GM23338 (cell line): Measurements from ENCODE around the gene BCAP31. TPM values are rescaled to one million over a fixed set of nuclear protein-coding genes. Genes with fewer than 3 reads are reported as not detected.

ENCODE experiments used
- ATAC-seq: fragments of 200-7000 bp; cut with Tn5 transposase; 3 replicates; pipeline ENCODE4 v1.9.1; 2020
- DNase-seq: peaks from one replicate; pipeline ENCODE4 v3.0.0-alpha.2; 2015; ENCODE audit warnings: low spot score
- H2AFZ ChIP-seq: fragments of 200-600 bp; sonication (generic); 2 replicates; pipeline ENCODE4 v1.8.0; 2016; ENCODE audit warnings: antibody characterized with exemption, mild to moderate bottlenecking, moderate library complexity
- H3F3A ChIP-seq: fragments of 200-600 bp; sonication (generic); replicated peaks from 2 replicates; pipeline ENCODE4 v1.8.0; 2017; ENCODE audit warnings: antibody characterized with exemption, mixed run types, low read depth
- H3K27ac ChIP-seq: fragments of 200-600 bp; sonication (generic); 2 replicates; pipeline ENCODE4 v1.6.1; 2016; ENCODE audit warnings: low read depth
- H3K27me3 ChIP-seq: fragments of 200-600 bp; sonication (generic); 2 replicates; pipeline ENCODE4 v1.8.0; 2016; ENCODE audit warnings: mild to moderate bottlenecking, mixed run types, moderate library complexity; ENCODE audit not compliant: insufficient read depth
- H3K36me3 ChIP-seq: fragments of 200-600 bp; sonication (generic); 2 replicates; pipeline ENCODE4 v1.8.0; 2016; ENCODE audit warnings: mild to moderate bottlenecking; ENCODE audit not compliant: insufficient read depth
- H3K4me1 ChIP-seq: fragments of 200-600 bp; sonication (generic); 2 replicates; pipeline ENCODE4 v1.8.0; 2016; ENCODE audit warnings: mild to moderate bottlenecking, moderate library complexity; ENCODE audit not compliant: insufficient read depth
- H3K4me2 ChIP-seq: fragments of 200-600 bp; sonication (generic); 2 replicates; pipeline ENCODE4 v1.7.1; 2017; ENCODE audit warnings: mixed run types
- H3K4me3 ChIP-seq: fragments of 200-600 bp; sonication (generic); 2 replicates; pipeline ENCODE4 v1.6.1; 2016; ENCODE audit warnings: mixed run types
- H3K79me2 ChIP-seq: fragments of 200-600 bp; sonication (generic); replicated peaks from 2 replicates; pipeline ENCODE4 v1.8.0; 2017; ENCODE audit warnings: mild to moderate bottlenecking; ENCODE audit not compliant: insufficient read depth
- H3K9me2 ChIP-seq: fragments of 200-600 bp; sonication (generic); 2 replicates; pipeline ENCODE4 v1.8.0; 2017; ENCODE audit not compliant: insufficient read depth
- H4K20me1 ChIP-seq: fragments of 200-600 bp; sonication (generic); replicated peaks from 2 replicates; pipeline ENCODE4 v1.8.0; 2017; ENCODE audit warnings: mild to moderate bottlenecking; ENCODE audit not compliant: insufficient read depth
- H3K27ac Mint-ChIP-seq: 2 replicates; pipeline ENCODE4 v1.8.0; 2020; ENCODE audit warnings: inconsistent platforms, mild to moderate bottlenecking, moderate library complexity, mixed read lengths
- H3K27me3 Mint-ChIP-seq: 3 replicates; pipeline ENCODE4 v1.8.0; 2022; ENCODE audit warnings: low read depth, mild to moderate bottlenecking, moderate library complexity, mixed read lengths, inconsistent platforms; ENCODE audit not compliant: insufficient read depth, poor library complexity
- H3K36me3 Mint-ChIP-seq: 3 replicates; pipeline ENCODE4 v1.8.0; 2021; ENCODE audit warnings: low read depth, mild to moderate bottlenecking, inconsistent platforms, moderate library complexity, mixed read lengths
- H3K4me1 Mint-ChIP-seq: 3 replicates; pipeline ENCODE4 v1.8.0; 2020; ENCODE audit warnings: mild to moderate bottlenecking, inconsistent platforms, mixed read lengths
- H3K4me3 Mint-ChIP-seq: 3 replicates; pipeline ENCODE4 v1.8.0; 2021; ENCODE audit warnings: moderate library complexity, mild to moderate bottlenecking, inconsistent platforms, mixed read lengths
- H3K9me3 Mint-ChIP-seq: 3 replicates; pipeline ENCODE4 v1.8.0; 2020; ENCODE audit warnings: moderate library complexity, mild to moderate bottlenecking, inconsistent platforms, mixed read lengths
- CREB1 ChIP-seq: fragments of 250-450 bp; sonication (Bioruptor Pico); IDR thresholded peaks from 2 replicates; pipeline ENCODE4 v1.5.0; 2020; ENCODE audit warnings: low read depth, mild to moderate bottlenecking, moderate library complexity
- EZH2 ChIP-seq: fragments of 200-600 bp; sonication (generic); IDR thresholded peaks from one replicate; pipeline ENCODE4 v1.8.0; 2017; ENCODE audit warnings: antibody characterized with exemption, mild to moderate bottlenecking, low read depth; ENCODE audit not compliant: unreplicated experiment
- EZH2phosphoT487 ChIP-seq: fragments of 200-600 bp; sonication (generic); IDR thresholded peaks from one replicate; pipeline ENCODE4 v1.8.1; 2018; ENCODE audit warnings: antibody characterized with exemption; ENCODE audit not compliant: unreplicated experiment
- JUNB ChIP-seq: IDR thresholded peaks from one replicate; pipeline ENCODE4 v1.6.1; 2016; ENCODE audit warnings: antibody characterized with exemption; ENCODE audit not compliant: unreplicated experiment
- NANOG ChIP-seq: IDR thresholded peaks from 2 replicates; pipeline ENCODE4 v1.6.1; 2016; ENCODE audit warnings: antibody characterized with exemption, borderline replicate concordance
- POLR2AphosphoS5 ChIP-seq: IDR thresholded peaks from 2 replicates; pipeline ENCODE4 v1.6.1; 2016; ENCODE audit warnings: antibody characterized with exemption, low read depth
- STAT1 ChIP-seq: IDR thresholded peaks from one replicate; pipeline ENCODE4 v1.6.1; 2016; ENCODE audit warnings: antibody characterized with exemption; ENCODE audit not compliant: unreplicated experiment
- ZNF114 ChIP-seq: fragments of 250-450 bp; sonication (Bioruptor Pico); IDR thresholded peaks from 2 replicates; pipeline ENCODE4 v1.5.0; 2020; ENCODE audit warnings: mild to moderate bottlenecking, moderate library complexity
- ZNF331 ChIP-seq: fragments of 250-450 bp; sonication (Bioruptor Pico); IDR thresholded peaks from 2 replicates; pipeline ENCODE4 v1.5.0; 2020; ENCODE audit warnings: low read depth, mild to moderate bottlenecking, moderate library complexity
- ZNF462 ChIP-seq: fragments of 250-450 bp; sonication (Bioruptor Pico); IDR thresholded peaks from 2 replicates; pipeline ENCODE4 v1.5.0; 2020; ENCODE audit warnings: mild to moderate bottlenecking, moderate library complexity
- polyA plus RNA-seq: library from polyadenylated mRNA; unstranded; fragments of >200 nt; fragmentation: Nextera tagmentation; extraction: Ambion mirVana; gene quantifications from 2 replicates; pipeline ENCODE4 v1.2.1, GENCODE V29; 2016
- total RNA-seq: library from RNA; depleted of rRNA; stranded (reverse); fragments of >200 nt; shearing (Covaris generic); gene quantifications from 2 replicates; pipeline ENCODE4 v1.2.3, GENCODE V29; 2014
- TF ChIP-seq, protein P1 (sequence below), 2 experiments: fragments of 200-600 bp in 1 of 2; sonication (generic) in 1 of 2; conservative IDR thresholded peaks; 2 replicates each; pipeline versions ENCODE4 v1.5.1 to v1.6.1; 2016 to 2017; ENCODE audit warnings: antibody characterized with exemption in 2 of 2, low read depth in 2 of 2, mild to moderate bottlenecking in 2 of 2, moderate library complexity in 1 of 2
- TF ChIP-seq, protein P2 (sequence below): IDR thresholded peaks from one replicate; pipeline ENCODE4 v1.6.1; 2018; ENCODE audit warnings: antibody characterized with exemption; ENCODE audit not compliant: unreplicated experiment
- TF ChIP-seq, protein P3 (sequence below): IDR thresholded peaks from 2 replicates; pipeline ENCODE4 v1.6.1; 2016; ENCODE audit warnings: antibody characterized with exemption

BCAP31 gene
- total and polyA plus RNA-seq, 2 experiments from 2014 or later: 85.0 to 145 TPM

- Histone ChIP-seq H3F3A (no peaks in the 10 kb centered on the region), H2AFZ (no peak overlapping the region), H3K36me3 (no peaks in the 10 kb centered on the region), H3K9me2 (no peaks in the 10 kb centered on the region), H3K27ac (no peak overlapping the region), H3K79me2 (no peaks in the 10 kb centered on the region), H3K4me3 (no peak overlapping the region), H3K4me2 (no peak overlapping the region), H3K4me1 (no peaks in the 10 kb centered on the region), H3K27me3 (no peaks in the 10 kb centered on the region), H4K20me1 (no peaks in the 10 kb centered on the region; the same call in 1 of the 2 replicates)
- peaks cover 9% of the 10 kb centered on the region for H3K4me1 Mint-ChIP-seq
- peaks cover 1% of the 10 kb centered on the region for H3K27me3 Mint-ChIP-seq
- no peak overlapping the region for H3K4me3 Mint-ChIP-seq
- no peak overlapping the region; the same call in 1 of the 2 replicates for H3K27ac Mint-ChIP-seq
- H3K36me3 Mint-ChIP-seq: peaks cover 31% of the 10 kb centered on the region
- TF ChIP-seq EZH2 (no peak), POLR2AphosphoS5 (no peak), EZH2phosphoT487 (no peak), ZNF331 (CRISPR knock-in tag) (no peak), STAT1 (no peak), JUNB (no peak), CREB1 (CRISPR knock-in tag) (no peak), NANOG (no peak), ZNF114 (CRISPR knock-in tag) (no peak), ZNF462 (CRISPR knock-in tag) (no peak)
- TF ChIP-seq, protein P1, sequence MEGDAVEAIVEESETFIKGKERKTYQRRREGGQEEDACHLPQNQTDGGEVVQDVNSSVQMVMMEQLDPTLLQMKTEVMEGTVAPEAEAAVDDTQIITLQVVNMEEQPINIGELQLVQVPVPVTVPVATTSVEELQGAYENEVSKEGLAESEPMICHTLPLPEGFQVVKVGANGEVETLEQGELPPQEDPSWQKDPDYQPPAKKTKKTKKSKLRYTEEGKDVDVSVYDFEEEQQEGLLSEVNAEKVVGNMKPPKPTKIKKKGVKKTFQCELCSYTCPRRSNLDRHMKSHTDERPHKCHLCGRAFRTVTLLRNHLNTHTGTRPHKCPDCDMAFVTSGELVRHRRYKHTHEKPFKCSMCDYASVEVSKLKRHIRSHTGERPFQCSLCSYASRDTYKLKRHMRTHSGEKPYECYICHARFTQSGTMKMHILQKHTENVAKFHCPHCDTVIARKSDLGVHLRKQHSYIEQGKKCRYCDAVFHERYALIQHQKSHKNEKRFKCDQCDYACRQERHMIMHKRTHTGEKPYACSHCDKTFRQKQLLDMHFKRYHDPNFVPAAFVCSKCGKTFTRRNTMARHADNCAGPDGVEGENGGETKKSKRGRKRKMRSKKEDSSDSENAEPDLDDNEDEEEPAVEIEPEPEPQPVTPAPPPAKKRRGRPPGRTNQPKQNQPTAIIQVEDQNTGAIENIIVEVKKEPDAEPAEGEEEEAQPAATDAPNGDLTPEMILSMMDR (conservative IDR thresholded peaks at IDR 0.05; ENCODE audit: low read depth in 2 of 2): no peak
- TF ChIP-seq, protein P2, sequence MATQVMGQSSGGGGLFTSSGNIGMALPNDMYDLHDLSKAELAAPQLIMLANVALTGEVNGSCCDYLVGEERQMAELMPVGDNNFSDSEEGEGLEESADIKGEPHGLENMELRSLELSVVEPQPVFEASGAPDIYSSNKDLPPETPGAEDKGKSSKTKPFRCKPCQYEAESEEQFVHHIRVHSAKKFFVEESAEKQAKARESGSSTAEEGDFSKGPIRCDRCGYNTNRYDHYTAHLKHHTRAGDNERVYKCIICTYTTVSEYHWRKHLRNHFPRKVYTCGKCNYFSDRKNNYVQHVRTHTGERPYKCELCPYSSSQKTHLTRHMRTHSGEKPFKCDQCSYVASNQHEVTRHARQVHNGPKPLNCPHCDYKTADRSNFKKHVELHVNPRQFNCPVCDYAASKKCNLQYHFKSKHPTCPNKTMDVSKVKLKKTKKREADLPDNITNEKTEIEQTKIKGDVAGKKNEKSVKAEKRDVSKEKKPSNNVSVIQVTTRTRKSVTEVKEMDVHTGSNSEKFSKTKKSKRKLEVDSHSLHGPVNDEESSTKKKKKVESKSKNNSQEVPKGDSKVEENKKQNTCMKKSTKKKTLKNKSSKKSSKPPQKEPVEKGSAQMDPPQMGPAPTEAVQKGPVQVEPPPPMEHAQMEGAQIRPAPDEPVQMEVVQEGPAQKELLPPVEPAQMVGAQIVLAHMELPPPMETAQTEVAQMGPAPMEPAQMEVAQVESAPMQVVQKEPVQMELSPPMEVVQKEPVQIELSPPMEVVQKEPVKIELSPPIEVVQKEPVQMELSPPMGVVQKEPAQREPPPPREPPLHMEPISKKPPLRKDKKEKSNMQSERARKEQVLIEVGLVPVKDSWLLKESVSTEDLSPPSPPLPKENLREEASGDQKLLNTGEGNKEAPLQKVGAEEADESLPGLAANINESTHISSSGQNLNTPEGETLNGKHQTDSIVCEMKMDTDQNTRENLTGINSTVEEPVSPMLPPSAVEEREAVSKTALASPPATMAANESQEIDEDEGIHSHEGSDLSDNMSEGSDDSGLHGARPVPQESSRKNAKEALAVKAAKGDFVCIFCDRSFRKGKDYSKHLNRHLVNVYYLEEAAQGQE: no peak
- TF ChIP-seq, protein P3, sequence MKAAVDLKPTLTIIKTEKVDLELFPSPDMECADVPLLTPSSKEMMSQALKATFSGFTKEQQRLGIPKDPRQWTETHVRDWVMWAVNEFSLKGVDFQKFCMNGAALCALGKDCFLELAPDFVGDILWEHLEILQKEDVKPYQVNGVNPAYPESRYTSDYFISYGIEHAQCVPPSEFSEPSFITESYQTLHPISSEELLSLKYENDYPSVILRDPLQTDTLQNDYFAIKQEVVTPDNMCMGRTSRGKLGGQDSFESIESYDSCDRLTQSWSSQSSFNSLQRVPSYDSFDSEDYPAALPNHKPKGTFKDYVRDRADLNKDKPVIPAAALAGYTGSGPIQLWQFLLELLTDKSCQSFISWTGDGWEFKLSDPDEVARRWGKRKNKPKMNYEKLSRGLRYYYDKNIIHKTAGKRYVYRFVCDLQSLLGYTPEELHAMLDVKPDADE: no peak
- DNase-seq: no peak
- no peaks in the 10 kb centered on the region; the same call in 2 of the 3 replicates for H3K9me3 Mint-ChIP-seq
- ATAC-seq: no peak
These were observed 17.4 kb downstream of the BCAP31 start for GRCh38 chrX:153706799-153707198.
